ENCODE data around the gene SLC1A1.

Gene SLC1A1

GRCh38 chr9:4503103-4503502, 12.8 kb downstream of the SLC1A1 start:
- Histone ChIP-seq H3K27me3 (ENCODE audit: insufficient read depth, low read length) (no peaks in the 10 kb centered on the region), H3K9me2 (ENCODE audit: low read depth, low read length) (no peaks in the 10 kb centered on the region), H3K36me3 (ENCODE audit: insufficient read depth, low read length) (no peaks in the 10 kb centered on the region), H3K79me2 (ENCODE audit: insufficient read depth, low read length) (no peaks in the 10 kb centered on the region), H3K4me1 (ENCODE audit: insufficient read depth, low read length, severe bottlenecking) (no peaks in the 10 kb centered on the region), H2AFZ (ENCODE audit: low read length) (no peak overlapping the region), H4K20me1 (ENCODE audit: insufficient read depth, low read length) (no peaks in the 10 kb centered on the region), H3K27ac (ENCODE audit: low read depth, low read length, poor library complexity, severe bottlenecking) (no peak overlapping the region), H3K4me3 (ENCODE audit: low read depth, low read length, poor library complexity, severe bottlenecking) (no peak overlapping the region), H3K9ac (ENCODE audit: low read length) (no peak overlapping the region), H3K9me3 (ENCODE audit: low read length) (no peaks in the 10 kb centered on the region), H3K4me2 (ENCODE audit: low read length) (no peak overlapping the region), H3F3A (ENCODE audit: insufficient read depth, low read length) (no peaks in the 10 kb centered on the region)
- TF ChIP-seq, protein P1, sequence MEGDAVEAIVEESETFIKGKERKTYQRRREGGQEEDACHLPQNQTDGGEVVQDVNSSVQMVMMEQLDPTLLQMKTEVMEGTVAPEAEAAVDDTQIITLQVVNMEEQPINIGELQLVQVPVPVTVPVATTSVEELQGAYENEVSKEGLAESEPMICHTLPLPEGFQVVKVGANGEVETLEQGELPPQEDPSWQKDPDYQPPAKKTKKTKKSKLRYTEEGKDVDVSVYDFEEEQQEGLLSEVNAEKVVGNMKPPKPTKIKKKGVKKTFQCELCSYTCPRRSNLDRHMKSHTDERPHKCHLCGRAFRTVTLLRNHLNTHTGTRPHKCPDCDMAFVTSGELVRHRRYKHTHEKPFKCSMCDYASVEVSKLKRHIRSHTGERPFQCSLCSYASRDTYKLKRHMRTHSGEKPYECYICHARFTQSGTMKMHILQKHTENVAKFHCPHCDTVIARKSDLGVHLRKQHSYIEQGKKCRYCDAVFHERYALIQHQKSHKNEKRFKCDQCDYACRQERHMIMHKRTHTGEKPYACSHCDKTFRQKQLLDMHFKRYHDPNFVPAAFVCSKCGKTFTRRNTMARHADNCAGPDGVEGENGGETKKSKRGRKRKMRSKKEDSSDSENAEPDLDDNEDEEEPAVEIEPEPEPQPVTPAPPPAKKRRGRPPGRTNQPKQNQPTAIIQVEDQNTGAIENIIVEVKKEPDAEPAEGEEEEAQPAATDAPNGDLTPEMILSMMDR (IDR thresholded peaks at IDR 0.05; ENCODE audit: low read length): no peak
- TF ChIP-seq EZH2 (IDR thresholded peaks at IDR 0.05; ENCODE audit: borderline replicate concordance, low read length): no peak

DNA sequence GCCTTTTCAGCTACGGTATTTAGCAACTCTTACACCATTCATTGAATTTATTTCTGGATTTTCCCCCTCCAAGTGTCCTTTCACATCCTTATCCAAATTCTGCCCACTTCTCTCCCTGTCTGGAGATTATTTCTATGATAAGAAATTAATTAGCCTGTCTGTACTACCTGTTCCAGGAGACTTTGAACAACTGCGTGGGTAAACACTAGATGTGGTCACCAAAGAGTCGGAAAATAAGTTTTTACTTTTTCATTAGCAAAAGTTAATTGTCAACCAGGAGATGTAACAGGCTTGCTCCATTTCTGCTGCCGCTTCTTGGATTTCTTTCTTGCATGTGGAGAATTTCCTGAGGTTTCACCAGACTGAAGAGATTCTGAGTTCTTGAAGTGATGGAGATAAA, 14.0 kb downstream of the SLC1A1 start:
- Histone ChIP-seq H3K27me3 (ENCODE audit: insufficient read depth, low read length) (no peaks in the 10 kb centered on the region), H3K27ac (ENCODE audit: low read depth, low read length, poor library complexity, severe bottlenecking) (no peak overlapping the region), H3K9ac (ENCODE audit: low read length) (no peak overlapping the region), H3K4me3 (ENCODE audit: low read depth, low read length, poor library complexity, severe bottlenecking) (no peak overlapping the region), H4K20me1 (ENCODE audit: insufficient read depth, low read length) (no peaks in the 10 kb centered on the region), H3K9me3 (ENCODE audit: low read length) (no peaks in the 10 kb centered on the region), H3F3A (ENCODE audit: insufficient read depth, low read length) (no peaks in the 10 kb centered on the region), H3K4me1 (ENCODE audit: insufficient read depth, low read length, severe bottlenecking) (no peaks in the 10 kb centered on the region), H3K4me2 (ENCODE audit: low read length) (no peak overlapping the region), H3K36me3 (ENCODE audit: insufficient read depth, low read length) (no peaks in the 10 kb centered on the region), H3K79me2 (ENCODE audit: insufficient read depth, low read length) (no peaks in the 10 kb centered on the region), H3K9me2 (ENCODE audit: low read depth, low read length) (no peaks in the 10 kb centered on the region), H2AFZ (ENCODE audit: low read length) (no peak overlapping the region)
- TF ChIP-seq, protein P1 (IDR thresholded peaks at IDR 0.05; ENCODE audit: low read length): no peak
- no peak for TF ChIP-seq EZH2 (IDR thresholded peaks at IDR 0.05; ENCODE audit: borderline replicate concordance, low read length)

GRCh38 chr9:4506490-4506889, 16.2 kb downstream of the SLC1A1 start:
- TF ChIP-seq EZH2 (IDR thresholded peaks at IDR 0.05; ENCODE audit: borderline replicate concordance, low read length): no peak
- TF ChIP-seq, protein P1 (IDR thresholded peaks at IDR 0.05; ENCODE audit: low read length): no peak
- Histone ChIP-seq H3K9me2 (ENCODE audit: low read depth, low read length) (no peaks in the 10 kb centered on the region), H3K79me2 (ENCODE audit: insufficient read depth, low read length) (no peaks in the 10 kb centered on the region), H3K4me1 (ENCODE audit: insufficient read depth, low read length, severe bottlenecking) (no peaks in the 10 kb centered on the region), H4K20me1 (ENCODE audit: insufficient read depth, low read length) (no peaks in the 10 kb centered on the region), H3K9ac (ENCODE audit: low read length) (no peak overlapping the region), H3K4me3 (ENCODE audit: low read depth, low read length, poor library complexity, severe bottlenecking) (no peak overlapping the region), H3F3A (ENCODE audit: insufficient read depth, low read length) (no peaks in the 10 kb centered on the region), H3K27me3 (ENCODE audit: insufficient read depth, low read length) (no peaks in the 10 kb centered on the region), H3K27ac (ENCODE audit: low read depth, low read length, poor library complexity, severe bottlenecking) (no peak overlapping the region), H2AFZ (ENCODE audit: low read length) (no peak overlapping the region), H3K36me3 (ENCODE audit: insufficient read depth, low read length) (no peaks in the 10 kb centered on the region), H3K4me2 (ENCODE audit: low read length) (no peak overlapping the region), H3K9me3 (ENCODE audit: low read length) (no peaks in the 10 kb centered on the region)

All from OCI-LY1 (cell line).